Parathyroid adenoma (tissue), 2 donors: ENCODE results near the gene BEND2.

Source experiments
- H2AFZ ChIP-seq: fragments of 300-600 bp; sonication (generic); one replicate; pipeline ENCODE4 v1.7.0; 2017; ENCODE audit warnings: antibody characterized with exemption, mild to moderate bottlenecking
- H3K27ac ChIP-seq: fragments of 300-600 bp; sonication (generic); one replicate; pipeline ENCODE4 v1.7.0; 2017
- H3K27me3 ChIP-seq: fragments of 300-600 bp; sonication (generic); one replicate; pipeline ENCODE4 v1.7.0; 2017; ENCODE audit warnings: low read length; ENCODE audit not compliant: control insufficient read depth, insufficient read depth
- H3K36me3 ChIP-seq: fragments of 300-600 bp; sonication (generic); one replicate; pipeline ENCODE4 v1.7.0; 2017; ENCODE audit warnings: low read length; ENCODE audit not compliant: control insufficient read depth, insufficient read depth
- H3K4me1 ChIP-seq: fragments of 300-600 bp; sonication (generic); one replicate; pipeline ENCODE4 v1.7.0; 2017; ENCODE audit warnings: control low read depth
- H3K4me2 ChIP-seq: fragments of 300-600 bp; sonication (generic); one replicate; pipeline ENCODE4 v1.7.0; 2017; ENCODE audit warnings: low read length
- H3K4me3 ChIP-seq: fragments of 300-600 bp; sonication (generic); one replicate; pipeline ENCODE4 v1.7.0; 2017; ENCODE audit warnings: low read depth, low read length
- H3K79me2 ChIP-seq: fragments of 300-600 bp; sonication (generic); one replicate; pipeline ENCODE4 v1.7.0; 2017; ENCODE audit warnings: control low read depth
- H3K9ac ChIP-seq: fragments of 300-600 bp; sonication (generic); one replicate; pipeline ENCODE4 v1.7.0; 2017; ENCODE audit warnings: mild to moderate bottlenecking
- H3K9me3 ChIP-seq: fragments of 300-600 bp; sonication (generic); one replicate; pipeline ENCODE4 v1.7.0; 2017; ENCODE audit warnings: low read length; ENCODE audit not compliant: control insufficient read depth
- CTCF ChIP-seq: fragments of 300-600 bp; sonication (generic); IDR thresholded peaks from one replicate; pipeline ENCODE4 v1.7.0; 2017; ENCODE audit warnings: antibody characterized with exemption, mild to moderate bottlenecking
- donor health status: primary hyperparathyroidism.

The BEND2 gene

GRCh38 chrX:18227458-18227857 lies 6.8 kb upstream of the BEND2 start:
- TF ChIP-seq CTCF = no peak
- Histone ChIP-seq H2AFZ (no peak overlapping the region), H3K27ac (no peak overlapping the region), H3K4me2 (no peak overlapping the region), H3K9ac (no peak overlapping the region), H3K36me3 (no peaks in the 10 kb centered on the region), H3K79me2 (no peaks in the 10 kb centered on the region), H3K4me3 (no peak overlapping the region), H3K9me3 (no peaks in the 10 kb centered on the region), H3K27me3 (no peaks in the 10 kb centered on the region), H3K4me1 (no peaks in the 10 kb centered on the region)

GRCh38 chrX:18210470-18210869 lies 10.2 kb downstream of the BEND2 start:
- Histone ChIP-seq H2AFZ (no peak overlapping the region), H3K4me1 (no peaks in the 10 kb centered on the region), H3K9me3 (no peaks in the 10 kb centered on the region), H3K27ac (no peak overlapping the region), H3K4me2 (no peak overlapping the region), H3K4me3 (no peak overlapping the region), H3K79me2 (no peaks in the 10 kb centered on the region), H3K36me3 (no peaks in the 10 kb centered on the region), H3K27me3 (no peaks in the 10 kb centered on the region), H3K9ac (no peak overlapping the region)
- TF ChIP-seq CTCF = no peak

GRCh38 chrX:18206657-18207056 lies 14.0 kb downstream of the BEND2 start:
- H3K4me3 ChIP-seq = no peak overlapping the region
- H3K9me3 ChIP-seq = no peaks in the 10 kb centered on the region
- H3K79me2 ChIP-seq = no peaks in the 10 kb centered on the region
- H3K27ac ChIP-seq = no peak overlapping the region
- H3K4me1 ChIP-seq = no peaks in the 10 kb centered on the region
- H3K9ac ChIP-seq = no peak overlapping the region
- H2AFZ ChIP-seq = no peak overlapping the region
- no peaks in the 10 kb centered on the region for H3K27me3 ChIP-seq
- no peaks in the 10 kb centered on the region for H3K36me3 ChIP-seq
- TF ChIP-seq CTCF = no peak
- no peak overlapping the region for H3K4me2 ChIP-seq

- Histone ChIP-seq H3K4me3 (no peak overlapping the region), H3K9ac (no peak overlapping the region), H3K27me3 (no peaks in the 10 kb centered on the region)
These were observed 17.1 kb downstream of the BEND2 start for GRCh38 chrX:18203631-18204030.

More at GRCh38 chrX:18203631-18204030, 17.1 kb downstream of the BEND2 start:
- Histone ChIP-seq H3K4me1 (no peaks in the 10 kb centered on the region), H3K79me2 (no peaks in the 10 kb centered on the region), H3K4me2 (no peak overlapping the region), H3K9me3 (no peaks in the 10 kb centered on the region), H3K36me3 (no peaks in the 10 kb centered on the region), H3K27ac (no peak overlapping the region), H2AFZ (no peak overlapping the region)
- no peak for TF ChIP-seq CTCF
